HG02610 (cell line): ENCODE results near the gene NEGR1.

ENCODE experiments used
- ATAC-seq: cut with Tn5 transposase; IDR thresholded peaks from one replicate; pipeline ENCODE4 v1.9.1; 2021; ENCODE audit warnings: mild to moderate bottlenecking, moderate library complexity; ENCODE audit not compliant: unreplicated experiment

NEGR1 gene

GRCh38 chr1:71650119-71650518 is 632.2 kb downstream of the NEGR1 start:
- ATAC-seq = no peak

- no peak for ATAC-seq
These were observed 632.7 kb downstream of the NEGR1 start for GRCh38 chr1:71649608-71650007.

- no peak for ATAC-seq
These were observed 634.6 kb downstream of the NEGR1 start for GRCh38 chr1:71647513-71648300.

GRCh38 chr1:71645015-71645414 is 637.3 kb downstream of the NEGR1 start:
- no peak for ATAC-seq

- no peak for ATAC-seq
These were observed 640.4 kb downstream of the NEGR1 start for GRCh38 chr1:71641903-71642302.

GRCh38 chr1:71640998-71641397 is 641.3 kb downstream of the NEGR1 start:
- ATAC-seq = no peak

GRCh38 chr1:71640116-71640515 is 642.2 kb downstream of the NEGR1 start:
- no peak for ATAC-seq

- no peak for ATAC-seq
These were observed 644.1 kb downstream of the NEGR1 start for GRCh38 chr1:71638081-71638766.

DNA sequence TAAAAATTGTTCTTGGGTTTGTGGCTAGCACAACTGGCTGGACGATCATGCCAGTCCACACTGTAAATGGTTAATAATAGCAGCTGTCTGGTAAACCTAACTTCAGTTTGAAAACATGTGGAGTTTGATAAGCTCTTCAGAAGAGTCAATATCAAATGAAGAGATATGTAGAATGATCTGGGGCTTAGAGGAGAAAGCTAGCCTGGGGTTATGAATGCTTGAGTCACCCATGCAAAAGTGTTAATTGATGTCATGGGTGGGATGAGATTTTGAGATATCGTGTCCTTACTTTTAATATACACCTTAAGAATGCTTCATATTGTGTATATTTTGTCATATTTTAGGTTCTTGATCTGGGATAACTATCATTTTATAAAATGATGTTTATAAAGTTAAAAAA is 646.8 kb downstream of the NEGR1 start:
- ATAC-seq = no peak

GRCh38 chr1:71634159-71634558 is 648.2 kb downstream of the NEGR1 start:
- no peak for ATAC-seq

GRCh38 chr1:71630073-71630472 is 652.3 kb downstream of the NEGR1 start:
- no peak for ATAC-seq

GRCh38 chr1:71625004-71625403 is 657.3 kb downstream of the NEGR1 start:
- no peak for ATAC-seq

GRCh38 chr1:71623888-71624287 is 658.5 kb downstream of the NEGR1 start:
- no peak for ATAC-seq

DNA sequence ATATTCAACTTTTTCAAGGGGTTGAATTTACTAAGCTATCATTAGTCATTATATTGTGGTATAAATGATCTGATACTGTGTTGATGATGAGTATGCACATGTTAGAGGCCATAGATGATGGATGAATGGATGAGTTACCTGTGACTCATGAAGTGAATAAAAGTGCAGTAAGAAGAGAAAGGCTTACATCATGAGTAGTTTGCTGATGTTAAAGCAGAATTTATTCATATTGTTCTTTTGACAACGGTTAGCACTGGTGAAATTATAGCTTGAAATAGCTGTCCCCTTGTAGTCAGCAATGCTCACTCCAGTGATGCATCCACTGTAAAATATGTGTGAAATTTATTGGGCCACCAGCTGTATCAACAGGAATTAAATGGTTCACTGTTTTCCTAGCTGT is 660.6 kb downstream of the NEGR1 start:
- no peak for ATAC-seq

DNA sequence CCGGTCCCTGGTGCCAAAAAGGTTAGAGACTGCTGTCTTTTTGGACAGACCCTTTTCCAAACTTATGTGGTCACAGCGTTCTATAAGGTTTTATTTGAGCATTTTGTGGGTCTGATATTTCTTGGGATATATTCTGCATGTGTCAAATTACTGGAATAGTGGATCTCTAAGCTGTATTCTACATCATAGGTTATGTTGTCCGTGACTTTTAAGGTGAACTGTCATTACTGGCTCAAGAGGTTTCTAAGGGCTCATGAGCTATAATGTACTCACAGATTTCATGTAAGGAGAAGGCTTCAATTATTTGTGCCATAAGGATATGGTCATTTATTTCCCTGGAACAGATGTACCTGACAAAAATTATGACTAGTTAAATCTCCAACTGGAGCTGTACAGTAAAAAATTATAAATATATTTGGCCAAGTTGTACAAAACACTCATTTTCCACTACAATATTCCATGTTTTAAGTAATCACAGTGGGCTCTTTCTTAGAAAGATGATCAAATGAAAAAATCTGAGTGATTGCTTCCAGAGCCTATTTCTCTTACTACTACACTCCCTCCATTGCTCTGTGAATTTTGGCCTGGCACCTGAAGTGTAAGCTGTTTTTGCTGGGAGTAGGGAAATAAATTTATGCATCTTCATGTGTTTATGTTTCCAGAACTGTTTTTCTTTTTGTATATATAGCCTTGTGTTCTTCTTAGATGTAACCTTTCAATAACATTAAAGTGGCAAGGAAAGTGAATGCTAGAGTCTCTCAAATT is 663.4 kb downstream of the NEGR1 start:
- ATAC-seq = no peak

GRCh38 chr1:71618191-71618590 is 664.1 kb downstream of the NEGR1 start:
- ATAC-seq = no peak

DNA sequence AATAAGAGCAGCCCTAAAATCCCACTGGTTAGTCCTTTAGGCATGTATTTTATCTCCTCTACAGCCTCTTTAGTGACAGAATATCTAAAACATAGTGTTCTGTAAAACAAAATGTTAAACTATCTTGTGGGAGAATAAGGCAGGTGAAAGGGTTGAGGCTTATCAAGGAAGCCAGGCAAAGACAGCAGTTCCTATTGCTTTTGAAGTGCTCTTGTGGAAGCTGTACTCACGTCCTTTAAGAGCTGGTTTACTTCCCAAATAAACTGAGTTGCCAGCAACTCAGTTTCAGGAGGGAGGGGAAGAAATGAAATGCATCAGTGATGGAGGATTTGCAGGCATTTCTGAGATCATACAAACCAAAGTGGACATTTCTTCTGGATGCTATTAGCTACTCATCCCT is 671.9 kb downstream of the NEGR1 start:
- ATAC-seq = no peak

- ATAC-seq = no peak
These were observed 679.1 kb downstream of the NEGR1 start for GRCh38 chr1:71603044-71603776.

DNA sequence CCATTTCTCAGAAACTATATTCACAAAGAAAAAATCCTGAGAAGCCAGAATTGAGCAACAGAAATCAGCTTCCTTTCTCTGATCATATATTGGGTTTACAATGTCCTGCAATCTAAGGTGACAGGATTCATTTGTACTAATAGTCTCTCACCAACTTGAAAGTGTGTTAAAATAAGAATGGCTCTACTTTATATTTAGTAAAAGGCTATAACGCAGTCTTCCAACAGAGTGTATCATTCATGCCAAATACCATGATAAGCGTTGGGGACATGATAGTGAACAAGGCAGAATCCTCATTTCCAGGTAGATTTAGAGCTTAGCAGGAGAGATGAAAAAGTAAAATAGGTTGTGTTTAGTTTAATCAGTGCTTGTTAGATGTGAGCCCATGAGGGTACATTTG is 682.3 kb downstream of the NEGR1 start:
- ATAC-seq = no peak

DNA sequence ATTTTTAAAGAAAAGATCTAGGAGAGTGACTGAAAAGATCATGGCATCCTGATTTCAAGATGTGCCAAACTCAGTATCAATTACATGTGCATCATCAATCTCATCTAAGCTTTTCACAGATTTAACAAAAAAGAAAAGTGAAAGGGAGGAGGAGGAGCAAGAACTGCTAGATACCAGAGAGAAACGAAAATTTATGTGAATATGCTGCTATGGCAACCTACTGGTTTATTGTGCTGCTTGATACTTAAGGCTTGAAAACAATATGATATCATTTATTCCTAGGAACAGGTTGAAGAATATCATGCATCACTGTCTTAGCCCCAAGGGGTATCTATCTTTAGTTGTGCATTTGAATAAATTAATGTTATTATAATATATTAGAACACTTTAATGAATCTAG is 683.0 kb downstream of the NEGR1 start:
- no peak for ATAC-seq

DNA sequence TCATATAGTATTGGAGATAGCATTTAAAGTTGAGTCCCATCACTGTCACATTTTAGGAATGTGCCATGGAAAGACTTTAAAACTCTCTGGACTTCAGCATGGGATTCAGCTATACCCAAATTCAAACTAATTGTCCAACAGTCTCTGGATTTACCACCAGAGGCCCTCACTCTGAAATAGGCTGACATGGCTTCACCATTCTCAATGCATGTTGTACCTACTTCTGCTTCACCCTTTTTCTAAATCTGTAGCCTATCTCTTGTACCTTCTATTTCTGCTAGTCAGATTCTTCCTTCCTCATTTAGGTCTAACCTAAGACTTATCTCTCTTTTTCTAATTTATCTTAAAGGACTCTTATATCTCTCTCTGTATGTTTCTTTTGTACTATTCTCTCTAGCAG is 688.8 kb downstream of the NEGR1 start:
- ATAC-seq = no peak
